DMS153 (cell line): ENCODE data around the gene LRFN3.
"Not testable (repeated sequence)": the region's sequence is repeated elsewhere in the genome, so short reads cannot be mapped to it uniquely, and the experiment has no call there.

ENCODE experiments used
- DNase-seq: peaks from one replicate; lab custom pipeline; 2025; lab: John Stamatoyannopoulos, UW

The LRFN3 gene

DNA sequence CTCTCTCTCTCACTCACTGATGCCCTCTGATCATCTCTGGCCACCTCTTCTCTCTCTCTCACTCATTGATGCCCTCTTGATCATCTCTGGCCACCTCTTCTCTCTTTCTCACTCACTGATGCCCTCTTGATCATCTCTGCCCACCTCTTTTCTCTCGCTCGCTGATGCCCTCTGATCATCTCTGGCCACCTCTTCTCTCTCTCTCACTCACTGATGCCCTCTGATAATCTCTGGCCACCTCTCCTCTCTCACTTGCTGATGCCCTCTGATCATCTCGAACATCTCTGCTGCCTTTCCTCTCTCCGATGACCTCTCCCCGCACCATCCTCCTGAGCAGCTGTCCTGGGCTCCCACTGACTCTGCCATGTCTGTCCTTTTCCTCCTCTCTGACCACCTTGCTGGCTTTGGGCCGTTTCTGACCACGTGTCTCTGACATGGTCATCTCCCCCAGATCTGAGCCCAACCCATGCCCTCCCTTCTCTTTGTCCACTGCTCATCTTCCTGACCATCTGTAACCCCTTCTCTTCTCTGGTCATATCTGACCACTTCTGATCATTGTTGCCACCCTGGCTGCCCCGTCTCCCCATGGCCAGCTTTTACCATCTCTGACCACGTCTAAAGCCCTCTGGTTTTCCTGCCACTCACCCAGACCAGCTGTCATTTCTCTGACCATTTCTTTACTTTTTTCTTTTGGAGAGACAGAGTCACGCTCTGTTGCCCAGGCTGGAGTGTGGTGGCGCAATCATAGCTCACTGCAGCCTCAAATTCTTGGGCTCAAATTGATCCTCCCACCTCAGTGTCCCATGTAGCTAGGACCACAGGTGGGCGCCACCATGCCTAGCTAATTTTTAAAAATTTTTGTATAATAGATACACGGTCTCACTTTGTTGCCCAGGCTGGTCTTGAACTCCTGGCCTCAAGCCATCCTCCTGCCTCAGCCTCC is 2.4 kb downstream of the LRFN3 start:
- DNase-seq = no peak

DNA sequence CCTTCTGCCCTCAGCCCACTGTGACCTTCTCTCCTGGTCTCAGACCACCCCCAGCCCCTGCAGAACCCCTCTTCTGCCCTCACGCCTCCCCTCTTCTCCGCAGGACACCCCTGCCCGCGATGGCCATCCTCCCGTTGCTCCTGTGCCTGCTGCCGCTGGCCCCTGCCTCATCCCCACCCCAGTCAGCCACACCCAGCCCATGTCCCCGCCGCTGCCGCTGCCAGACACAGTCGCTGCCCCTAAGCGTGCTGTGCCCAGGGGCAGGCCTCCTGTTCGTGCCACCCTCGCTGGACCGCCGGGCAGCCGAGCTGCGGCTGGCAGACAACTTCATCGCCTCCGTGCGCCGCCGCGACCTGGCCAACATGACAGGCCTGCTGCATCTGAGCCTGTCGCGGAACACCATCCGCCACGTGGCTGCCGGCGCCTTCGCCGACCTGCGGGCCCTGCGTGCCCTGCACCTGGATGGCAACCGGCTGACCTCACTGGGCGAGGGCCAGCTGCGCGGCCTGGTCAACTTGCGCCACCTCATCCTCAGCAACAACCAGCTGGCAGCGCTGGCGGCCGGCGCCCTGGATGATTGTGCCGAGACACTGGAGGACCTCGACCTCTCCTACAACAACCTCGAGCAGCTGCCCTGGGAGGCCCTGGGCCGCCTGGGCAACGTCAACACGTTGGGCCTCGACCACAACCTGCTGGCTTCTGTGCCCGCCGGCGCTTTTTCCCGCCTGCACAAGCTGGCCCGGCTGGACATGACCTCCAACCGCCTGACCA is 3.3 kb downstream of the LRFN3 start:
- DNase-seq = no peak

DNA sequence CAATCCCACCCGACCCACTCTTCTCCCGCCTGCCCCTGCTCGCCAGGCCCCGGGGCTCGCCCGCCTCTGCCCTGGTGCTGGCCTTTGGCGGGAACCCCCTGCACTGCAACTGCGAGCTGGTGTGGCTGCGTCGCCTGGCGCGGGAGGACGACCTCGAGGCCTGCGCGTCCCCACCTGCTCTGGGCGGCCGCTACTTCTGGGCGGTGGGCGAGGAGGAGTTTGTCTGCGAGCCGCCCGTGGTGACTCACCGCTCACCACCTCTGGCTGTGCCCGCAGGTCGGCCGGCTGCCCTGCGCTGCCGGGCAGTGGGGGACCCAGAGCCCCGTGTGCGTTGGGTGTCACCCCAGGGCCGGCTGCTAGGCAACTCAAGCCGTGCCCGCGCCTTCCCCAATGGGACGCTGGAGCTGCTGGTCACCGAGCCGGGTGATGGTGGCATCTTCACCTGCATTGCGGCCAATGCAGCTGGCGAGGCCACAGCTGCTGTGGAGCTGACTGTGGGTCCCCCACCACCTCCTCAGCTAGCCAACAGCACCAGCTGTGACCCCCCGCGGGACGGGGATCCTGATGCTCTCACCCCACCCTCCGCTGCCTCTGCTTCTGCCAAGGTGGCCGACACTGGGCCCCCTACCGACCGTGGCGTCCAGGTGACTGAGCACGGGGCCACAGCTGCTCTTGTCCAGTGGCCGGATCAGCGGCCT is 4.1 kb downstream of the LRFN3 start:
- DNase-seq = no peak

DNA sequence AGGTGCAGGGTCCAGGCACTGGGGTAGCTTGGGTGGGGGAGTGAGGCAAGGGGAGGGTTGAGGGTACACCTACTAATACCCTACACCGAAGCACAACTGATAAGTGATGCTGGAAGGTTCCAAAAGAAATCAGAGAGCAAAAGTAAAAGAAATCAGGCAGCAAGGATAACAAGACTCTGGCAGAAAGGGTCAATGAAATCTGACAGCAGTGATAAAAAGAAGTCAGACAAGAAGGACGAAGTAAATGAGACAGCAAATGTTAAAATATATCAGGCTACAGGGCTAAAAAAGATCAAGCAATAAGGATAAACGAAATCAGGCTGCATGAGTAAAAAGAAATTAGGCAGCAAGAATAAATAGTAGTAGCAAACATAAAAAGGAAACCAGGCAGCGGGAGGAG is 4.7 kb downstream of the LRFN3 start:
- DNase-seq = no peak

DNA sequence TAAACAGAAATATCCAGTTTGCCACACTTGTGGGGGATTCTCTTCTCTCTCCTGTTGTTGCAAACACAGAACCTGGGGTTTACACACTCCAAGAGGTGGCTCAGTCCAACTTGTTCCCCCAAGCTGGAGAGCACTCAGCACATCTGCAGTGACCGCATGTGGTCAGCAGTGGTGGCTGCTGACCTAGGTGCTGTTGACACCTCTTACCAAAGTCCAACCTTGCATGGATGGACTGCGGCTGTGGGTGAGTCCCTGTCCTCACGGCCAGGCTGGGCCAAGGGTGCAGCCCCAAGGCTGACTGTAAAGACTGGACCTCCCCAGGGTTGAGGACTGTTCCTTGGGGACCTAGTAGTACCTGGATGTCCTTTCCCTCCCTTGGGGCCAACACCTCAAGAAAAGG is 6.1 kb downstream of the LRFN3 start:
- DNase-seq = no peak

DNA sequence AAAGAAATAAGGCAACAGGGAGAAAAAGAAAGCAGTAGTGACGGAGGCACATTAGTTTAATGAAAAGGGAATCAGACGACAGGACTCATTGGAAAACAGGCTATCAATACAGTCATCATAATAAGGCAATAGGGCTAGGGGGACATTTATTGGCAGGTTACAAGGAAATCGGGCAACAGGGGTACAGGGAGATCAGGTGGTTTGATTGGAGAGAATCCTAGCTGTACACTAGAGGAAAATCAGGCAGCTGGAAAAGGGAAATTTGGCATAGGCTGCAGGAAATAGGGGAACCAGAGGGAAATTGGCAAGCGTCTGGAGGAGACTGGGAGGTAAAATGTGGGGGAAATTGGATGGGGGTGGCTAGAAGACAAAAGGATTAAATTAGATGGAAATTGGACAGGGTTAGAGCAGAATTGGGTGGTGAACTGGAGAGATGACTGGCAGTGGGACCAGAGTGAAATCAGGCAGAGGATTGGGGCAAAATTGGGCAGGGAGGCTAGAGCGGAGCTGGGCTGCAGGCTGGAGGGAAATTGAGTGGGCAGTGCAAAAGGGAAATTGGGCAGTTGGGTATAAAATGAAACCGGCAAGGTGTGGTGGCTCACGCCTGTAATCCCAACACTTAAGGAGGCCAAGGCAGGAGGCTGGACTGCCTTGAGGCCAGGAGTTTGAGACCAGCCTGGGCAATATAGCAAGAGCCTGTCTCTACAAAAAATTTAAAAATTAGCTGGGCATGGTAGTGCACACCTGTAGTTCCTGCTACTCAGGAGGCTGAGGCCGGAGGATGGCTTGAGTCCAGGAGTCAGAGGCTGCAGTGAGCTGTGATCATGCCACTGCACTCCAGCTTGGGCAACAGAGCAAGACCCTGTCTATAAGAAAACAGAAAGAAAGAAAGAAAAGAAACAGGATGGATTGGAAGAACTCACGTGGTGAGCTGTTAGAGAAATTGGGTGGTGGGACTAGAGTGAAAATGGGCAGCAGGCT is 7.4 kb downstream of the LRFN3 start:
- DNase-seq = no peak

DNA sequence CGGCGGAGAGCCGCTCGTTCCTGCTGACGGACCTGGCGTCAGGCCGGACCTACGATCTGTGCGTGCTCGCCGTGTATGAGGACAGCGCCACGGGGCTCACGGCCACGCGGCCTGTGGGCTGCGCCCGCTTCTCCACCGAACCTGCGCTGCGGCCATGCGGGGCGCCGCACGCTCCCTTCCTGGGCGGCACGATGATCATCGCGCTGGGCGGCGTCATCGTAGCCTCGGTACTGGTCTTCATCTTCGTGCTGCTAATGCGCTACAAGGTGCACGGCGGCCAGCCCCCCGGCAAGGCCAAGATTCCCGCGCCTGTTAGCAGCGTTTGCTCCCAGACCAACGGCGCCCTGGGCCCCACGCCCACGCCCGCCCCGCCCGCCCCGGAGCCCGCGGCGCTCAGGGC is 8.4 kb downstream of the LRFN3 start:
- DNase-seq = no peak

DNA sequence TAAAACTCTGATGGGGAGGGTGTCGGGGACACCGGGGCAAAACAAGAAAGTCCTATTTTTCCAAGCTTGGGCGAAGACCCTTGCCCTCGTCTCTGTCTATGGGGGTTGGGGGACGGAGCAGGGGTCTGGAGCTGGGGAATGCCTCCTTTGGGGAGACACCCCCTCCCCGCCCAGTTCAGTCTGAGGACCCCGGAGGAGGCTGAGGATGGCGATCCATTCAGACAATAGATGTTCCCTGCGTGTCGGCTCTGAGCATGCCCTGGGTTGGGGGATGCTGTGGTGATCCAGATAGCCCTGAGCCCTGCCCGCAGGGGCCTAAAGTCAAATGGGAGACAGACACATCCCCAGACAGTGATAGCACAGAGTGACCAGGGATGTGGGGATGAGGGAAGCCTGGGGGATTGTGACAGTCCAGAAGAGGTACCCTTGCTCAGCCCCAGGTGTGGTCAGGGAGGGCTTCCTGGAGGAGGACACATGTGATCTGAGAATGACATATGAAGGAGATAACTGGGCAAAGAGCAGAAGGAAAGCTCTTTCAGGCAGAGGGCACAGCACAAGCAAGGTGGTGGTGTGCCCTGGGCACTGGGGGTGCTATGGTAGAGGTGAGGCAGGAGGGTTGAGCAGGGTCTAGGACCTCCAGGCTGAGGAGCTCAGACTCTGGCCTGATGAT is 9.1 kb downstream of the LRFN3 start:
- no peak for DNase-seq

DNA sequence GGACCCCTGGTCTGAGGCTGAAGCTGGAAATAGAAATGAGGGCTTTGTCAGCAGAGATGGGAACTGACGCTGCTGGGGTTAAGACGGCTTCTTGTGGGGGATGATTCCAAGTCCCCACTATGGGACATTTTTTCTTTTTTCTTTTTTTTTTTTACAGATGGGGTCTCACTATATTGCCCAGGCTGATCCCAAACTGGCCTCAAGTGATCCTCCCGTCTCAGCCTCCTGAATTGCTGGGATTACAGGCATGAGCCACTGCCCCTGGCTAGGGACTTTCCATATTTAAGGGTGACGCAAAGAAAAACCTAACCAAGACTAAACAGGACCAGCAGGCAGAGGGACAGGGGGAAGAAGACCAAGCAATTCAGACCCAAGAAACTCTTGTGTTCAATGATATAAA is 10.0 kb downstream of the LRFN3 start:
- DNase-seq = no peak

DNA sequence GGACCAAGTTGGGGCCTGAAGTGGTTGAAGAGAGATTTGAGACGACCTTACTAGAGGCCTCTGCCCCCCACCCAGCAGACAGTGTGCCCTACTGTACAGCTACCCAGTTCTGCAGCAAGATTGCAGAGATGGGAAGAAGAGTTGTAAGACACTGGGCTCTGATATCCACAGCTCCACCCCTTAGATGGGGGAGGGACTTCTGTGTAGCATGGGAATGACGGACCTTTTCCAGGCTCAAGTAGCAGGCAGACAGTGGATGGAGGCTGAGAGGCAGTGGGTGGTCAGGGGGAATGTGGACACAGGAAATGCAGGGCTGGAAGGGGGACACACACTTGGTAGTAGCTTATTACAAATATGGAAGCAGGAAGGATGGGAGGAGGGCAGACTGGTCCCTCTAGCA is 13.0 kb downstream of the LRFN3 start:
- no peak for DNase-seq

DNA sequence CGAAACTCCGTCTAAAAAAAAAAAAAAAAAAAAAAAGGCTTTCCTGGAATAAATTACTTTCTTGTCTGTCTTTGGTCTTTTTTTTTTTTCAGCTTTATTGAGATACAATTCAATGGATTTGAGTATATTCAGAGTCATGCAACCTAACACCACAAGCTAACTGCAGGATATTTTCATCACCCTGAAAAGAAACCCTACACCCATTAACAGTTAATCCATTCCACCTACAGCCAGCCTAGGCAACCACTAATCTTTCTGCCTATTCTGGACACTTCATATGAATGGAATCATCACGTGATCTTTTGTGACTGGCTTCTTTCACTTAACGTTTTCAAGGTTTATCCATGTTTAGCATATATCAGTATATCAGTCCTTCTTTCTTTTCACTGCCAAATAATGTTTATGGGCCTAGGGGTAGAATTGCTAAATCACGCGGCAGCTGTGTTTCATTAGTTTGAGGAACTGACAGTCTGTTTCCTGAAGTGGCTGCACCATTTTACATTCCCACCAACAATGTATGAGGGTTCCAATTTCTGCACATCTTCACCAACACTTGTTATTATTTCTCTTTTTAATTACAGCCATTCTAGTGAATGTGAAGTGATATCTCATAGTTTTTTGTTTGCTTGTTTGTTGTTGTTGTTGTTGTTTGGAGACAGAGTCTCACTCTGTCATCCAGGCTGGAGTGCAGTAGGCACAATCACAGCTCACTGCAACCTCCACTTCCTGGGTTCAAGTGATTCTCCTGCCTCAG is 19.9 kb downstream of the LRFN3 start:
- no peak for DNase-seq

DNA sequence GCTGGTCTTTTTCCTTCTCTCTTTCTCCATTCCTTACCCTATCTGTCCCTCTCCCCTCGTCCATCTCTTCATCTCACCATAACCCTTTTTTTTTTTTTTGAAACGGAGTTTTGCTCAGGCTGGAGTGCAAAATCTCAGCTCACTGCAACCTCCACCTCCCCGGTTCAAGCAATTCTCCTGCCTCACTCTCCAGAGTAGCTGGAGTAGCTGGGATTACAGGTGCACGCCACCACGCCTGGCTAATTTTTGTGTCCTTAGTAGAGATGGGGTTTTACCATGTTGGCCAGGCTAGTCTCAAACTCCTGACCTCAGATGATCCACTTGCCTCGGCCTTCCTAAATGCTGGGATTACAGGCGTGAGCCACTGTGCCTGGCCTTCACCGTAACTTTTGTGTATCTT is 21.2 kb downstream of the LRFN3 start:
- DNase-seq = not testable (repeated sequence)

DNA sequence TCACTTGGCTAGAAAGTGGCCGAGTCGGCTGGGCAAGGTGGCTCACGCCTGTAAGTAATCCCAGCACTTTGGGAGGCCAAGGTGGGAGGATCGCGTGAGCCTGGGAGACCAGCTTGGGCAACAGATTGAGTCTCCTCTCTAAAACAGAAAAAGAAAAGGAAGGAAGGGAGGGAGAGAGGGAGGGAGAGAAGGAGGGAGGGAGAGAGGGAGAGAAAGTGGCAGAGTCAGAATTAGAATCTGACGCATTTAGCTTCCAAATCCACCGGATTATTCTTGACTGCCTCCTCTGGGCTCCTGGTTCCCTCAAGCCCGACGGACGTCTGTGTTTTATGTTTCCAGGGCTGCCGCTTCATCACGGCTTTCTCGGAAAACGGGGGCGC is 22.5 kb downstream of the LRFN3 start:
- no peak for DNase-seq

DNA sequence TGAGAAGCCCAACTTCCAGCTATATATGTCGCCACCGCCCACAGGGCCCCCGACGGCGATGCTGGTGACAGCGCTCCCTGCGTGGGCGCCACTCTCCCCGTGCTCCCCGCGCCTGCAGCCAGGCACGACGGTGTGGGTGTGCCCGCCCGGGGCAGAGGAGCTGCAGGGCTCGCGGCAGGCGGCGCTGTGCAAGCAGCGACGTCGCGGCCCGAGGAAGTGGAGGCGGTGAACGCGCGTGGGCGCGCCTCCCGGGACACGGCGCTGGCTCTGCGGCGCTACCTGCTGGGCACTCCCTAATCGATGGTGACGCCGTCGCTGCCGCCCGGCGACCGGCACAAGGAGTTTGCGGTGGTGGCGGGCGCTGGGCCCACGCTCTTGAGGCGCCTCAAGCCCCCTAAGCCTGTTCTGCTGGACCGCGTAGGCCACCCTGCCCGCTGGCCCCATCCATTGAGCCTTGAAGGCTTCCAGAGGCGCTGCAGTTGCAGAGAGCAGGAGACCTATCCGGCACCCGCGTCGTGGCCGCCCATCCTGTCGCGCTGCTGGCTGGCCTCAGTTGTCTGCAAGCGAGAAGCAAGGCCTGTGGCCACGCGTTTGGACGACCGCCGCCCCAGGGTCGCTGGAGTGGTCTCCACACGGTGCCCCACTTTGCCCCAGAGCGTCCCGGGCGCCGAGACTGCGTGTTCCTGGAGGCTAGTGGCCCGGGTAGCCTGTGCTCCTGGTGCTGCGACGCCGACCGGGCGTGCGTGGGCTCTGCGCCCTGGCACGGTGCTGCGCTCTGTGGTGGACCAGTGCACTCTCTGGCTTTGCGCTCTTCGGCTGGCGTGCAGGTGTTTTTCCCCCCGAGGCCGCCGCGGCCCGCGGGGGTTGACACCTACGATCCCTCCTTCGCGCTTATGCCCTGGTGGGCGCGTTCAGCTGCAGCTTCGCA is 23.1 kb downstream of the LRFN3 start:
- no peak for DNase-seq

DNA sequence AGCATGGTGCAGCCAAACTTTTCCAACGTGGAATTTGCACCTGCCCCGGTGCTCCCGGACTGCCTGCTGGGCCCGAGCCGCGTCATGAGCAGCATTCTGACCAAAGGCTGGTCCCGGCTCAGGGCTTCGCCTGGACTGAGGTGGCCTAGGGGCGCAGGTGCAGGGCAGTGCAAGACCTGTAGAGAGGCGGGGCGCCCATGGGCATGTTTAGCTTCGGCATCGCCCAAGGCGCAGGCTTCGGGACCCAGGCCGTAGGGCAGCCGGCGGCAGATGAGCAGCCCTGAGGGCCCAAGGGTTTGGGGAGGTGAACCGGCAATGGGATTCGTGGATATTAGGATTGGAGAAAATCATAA is 23.8 kb downstream of the LRFN3 start:
- DNase-seq = no peak

DNA sequence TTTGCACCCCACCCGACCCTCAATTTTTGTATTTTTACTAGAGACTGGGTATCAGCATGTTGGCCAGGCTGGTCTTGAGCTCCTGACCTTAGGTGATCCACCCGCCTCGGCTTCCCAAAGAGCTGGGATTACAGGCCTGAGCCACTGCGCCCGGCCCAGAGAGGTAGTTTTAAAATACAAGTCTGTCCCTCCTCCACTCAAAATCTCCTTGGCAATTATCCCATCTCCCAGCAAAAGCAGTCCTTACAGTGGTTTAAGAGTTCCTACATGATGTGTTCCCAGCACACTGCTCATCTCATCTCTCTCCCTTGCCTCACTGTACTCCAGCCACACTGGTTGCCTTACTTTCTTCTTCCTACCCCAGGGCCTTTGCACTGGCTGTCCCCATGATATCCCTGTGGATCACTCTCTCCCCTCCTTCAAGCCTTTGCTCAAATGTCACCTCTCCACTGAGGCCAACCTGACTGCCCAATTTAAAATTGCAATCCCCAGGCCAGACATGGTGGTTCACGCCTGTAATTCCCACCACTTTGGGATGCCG is 24.3 kb downstream of the LRFN3 start:
- DNase-seq = no peak

DNA sequence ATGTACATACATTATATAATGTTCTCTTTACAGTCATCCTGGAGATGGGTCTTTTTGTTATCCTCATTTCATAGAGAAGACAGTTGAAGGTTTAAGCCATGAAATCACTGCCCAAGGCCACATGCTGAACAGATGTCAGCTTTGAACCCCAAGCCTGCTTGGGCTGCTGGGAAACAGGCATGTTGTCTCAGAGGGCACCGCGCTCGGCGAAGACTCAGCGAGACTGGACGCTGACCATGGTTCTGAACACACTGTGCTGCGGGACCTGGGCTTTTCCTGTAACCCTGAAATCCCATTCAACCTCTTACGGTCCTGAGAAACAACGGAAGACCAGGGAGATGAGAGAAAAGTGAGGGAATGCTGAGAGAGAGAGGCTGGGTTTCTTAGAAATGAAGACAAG is 27.3 kb downstream of the LRFN3 start:
- DNase-seq = no peak

DNA sequence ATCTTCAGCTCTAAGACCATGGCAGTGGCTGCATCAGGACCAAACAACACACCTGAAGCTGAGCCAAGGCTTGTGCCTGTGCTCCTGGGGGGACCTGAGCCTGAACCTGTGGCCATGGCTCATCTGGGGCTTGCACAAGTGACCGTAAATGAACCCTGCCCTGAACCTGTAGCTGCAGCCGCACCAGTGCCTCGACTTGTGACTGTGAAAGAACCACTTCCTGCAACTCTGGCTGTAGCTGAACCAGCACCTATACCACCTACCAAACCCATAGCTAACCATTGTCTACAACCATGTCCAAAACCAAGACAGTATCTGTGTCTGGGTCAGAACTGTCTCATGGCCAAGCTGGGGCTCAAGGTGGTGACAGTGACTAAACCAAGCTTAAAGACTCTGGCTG is 30.6 kb downstream of the LRFN3 start:
- no peak for DNase-seq

DNA sequence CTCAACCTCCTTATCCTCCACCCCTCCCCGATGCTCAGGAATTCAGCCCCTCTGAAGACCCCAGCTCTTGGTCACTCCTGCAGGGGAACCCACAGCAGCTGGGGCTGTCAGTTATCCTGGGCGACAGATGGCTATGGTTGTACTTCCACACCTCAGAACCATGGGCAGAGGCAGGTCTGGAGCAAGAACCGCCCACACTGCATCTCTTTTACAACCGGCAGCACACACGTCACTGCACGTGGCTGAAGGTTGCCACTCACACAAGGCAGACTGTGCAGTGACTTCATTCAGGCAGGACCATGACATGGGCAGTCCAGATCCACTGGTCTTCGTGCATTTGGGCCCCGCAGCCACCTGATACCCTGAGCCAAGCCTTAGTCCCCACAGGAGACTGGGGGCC is 37.3 kb downstream of the LRFN3 start:
- no peak for DNase-seq
